Measurements from ENCODE around the gene PPP6R2.

PPP6R2 gene

GRCh38 chr22:50452649-50453048 lies 109.5 kb downstream of the PPP6R2 start:
- no peak for DNase-seq

GRCh38 chr22:50454556-50455075 lies 111.5 kb downstream of the PPP6R2 start:
- no peak for DNase-seq

- DNase-seq, result no peak
Measured at GRCh38 chr22:50455201-50455600, 112.1 kb downstream of the PPP6R2 start.

GRCh38 chr22:50456026-50456425 lies 112.9 kb downstream of the PPP6R2 start:
- no peak for DNase-seq

GRCh38 chr22:50456466-50457234 lies 113.5 kb downstream of the PPP6R2 start:
- DNase-seq, result no peak

DNA sequence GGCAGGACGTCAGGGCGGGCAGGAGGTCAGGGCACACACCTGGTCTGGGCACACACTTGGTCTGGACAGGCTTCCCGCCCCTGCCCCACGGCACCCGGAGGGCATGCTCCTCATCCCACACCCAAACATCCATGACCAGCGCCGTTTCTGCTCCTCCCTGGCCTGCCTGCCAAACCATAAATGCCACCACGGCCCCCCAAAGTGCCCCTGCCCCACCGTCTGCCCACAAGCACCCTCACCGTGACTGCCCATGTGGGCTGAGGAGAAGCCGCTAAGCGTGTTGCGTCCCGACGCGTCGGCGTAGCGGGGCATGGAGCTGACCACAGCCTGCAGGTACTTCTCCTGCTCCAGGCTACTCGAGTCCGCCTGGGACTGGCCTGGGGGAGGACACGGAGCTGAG lies 115.9 kb downstream of the PPP6R2 start:
- DNase-seq, result no peak

DNA sequence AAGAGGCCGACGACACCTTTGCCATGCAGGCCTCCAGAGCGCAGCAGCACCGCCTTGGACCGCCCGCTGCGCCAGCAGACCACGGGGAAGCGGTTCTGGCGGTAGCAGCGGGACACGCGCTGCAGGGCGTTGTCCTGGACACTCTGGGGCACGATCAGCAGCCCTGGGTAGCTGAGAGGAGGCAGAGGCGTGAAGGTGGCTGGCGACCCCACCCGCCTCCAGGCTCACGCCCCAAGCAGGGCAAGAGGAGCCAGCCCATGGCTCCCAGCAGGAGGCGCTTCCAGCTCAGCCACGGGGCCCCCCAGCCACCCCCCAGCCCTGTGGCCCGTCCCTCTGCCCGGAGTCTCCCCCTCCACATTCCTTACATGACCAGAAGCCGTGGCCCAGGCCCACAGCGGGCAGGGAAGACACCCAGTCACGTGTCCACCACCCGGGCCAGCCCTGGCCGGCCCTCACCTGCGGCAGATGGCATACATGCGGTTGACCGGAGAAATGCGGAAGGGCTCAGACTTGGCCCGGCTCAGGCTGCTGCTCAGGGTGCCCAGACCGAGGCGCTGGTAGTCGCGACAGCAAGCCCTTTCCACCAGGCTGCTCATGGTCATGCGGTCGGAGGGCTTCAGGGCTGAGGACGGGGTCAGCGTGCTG lies 116.5 kb downstream of the PPP6R2 start:
- DNase-seq, result no peak

GRCh38 chr22:50460938-50461337 lies 117.8 kb downstream of the PPP6R2 start:
- no peak for DNase-seq

DNA sequence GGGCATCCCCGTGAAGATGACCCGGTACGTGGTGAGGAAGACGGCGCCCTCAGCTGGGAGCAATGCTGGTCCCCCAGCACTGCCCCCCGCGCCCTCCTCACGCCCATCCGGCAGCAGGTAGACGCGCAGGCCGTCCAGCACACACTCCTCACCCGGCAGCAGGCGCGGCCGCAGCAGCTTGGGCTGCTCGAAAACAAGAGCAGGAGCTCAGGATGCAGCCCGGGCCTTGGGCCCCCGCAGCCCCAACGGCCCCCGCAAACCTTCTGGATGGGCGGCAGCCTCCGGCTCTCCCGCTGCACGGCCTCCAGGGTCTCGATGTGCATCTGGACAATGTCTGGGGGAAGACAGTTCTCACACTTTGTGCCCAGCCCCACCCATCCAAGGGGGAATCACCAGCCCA lies 118.4 kb downstream of the PPP6R2 start:
- no peak for DNase-seq

- no peak for DNase-seq
Measured at GRCh38 chr22:50461979-50462540, 118.9 kb downstream of the PPP6R2 start.

DNA sequence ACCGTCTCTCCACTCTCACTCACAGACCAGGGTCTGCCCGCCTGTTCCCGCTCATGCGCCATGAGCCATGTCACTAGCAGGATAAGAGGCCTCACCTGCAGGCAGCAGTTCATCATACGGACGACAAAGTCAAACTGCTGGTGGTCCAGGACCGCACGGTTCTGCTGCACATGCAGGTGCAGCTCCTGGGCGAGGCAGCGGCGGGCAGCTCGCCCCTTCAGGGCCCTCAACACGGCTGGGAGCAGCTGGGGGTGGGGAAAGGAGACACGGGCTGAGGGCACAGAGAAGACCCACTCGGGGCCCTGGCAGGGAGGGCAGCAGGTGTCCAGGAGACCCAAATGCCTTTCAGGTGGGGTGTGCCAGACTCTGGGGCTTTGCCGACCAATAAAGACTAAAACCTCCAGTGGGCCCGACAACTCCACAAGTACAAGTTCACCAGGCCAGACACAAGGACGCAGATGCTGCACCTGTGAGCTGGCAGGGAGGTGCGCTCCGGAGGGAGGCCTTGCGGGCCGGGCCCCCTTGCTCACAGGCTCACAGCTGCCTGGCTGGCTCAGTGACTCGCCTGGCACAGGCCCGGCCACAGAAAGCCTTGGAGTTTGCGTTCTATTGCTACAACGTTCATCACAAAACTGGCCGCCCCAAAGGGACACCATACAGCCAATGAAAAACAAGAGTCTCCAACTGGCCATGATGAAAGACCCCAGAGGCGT lies 120.2 kb downstream of the PPP6R2 start:
- no peak for DNase-seq

DNA sequence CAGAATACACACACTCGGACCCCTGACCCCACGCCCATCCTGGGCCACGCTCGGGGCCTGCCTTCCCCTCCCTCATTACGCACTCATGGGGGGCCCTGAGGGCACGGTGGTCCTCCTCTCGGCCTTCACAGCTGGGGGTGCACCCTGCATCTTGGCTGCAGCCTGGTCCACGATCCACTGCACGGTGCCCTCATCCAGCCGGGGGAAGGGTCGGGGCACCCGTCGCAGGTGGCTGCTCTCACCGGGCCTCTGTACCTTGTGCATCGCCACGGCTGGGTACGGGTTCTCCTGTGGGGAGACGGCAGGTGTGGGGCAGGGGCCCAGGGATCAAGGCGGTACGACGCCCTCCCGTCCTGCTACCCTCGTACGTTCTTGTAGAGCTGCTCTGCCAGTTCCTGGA lies 121.3 kb downstream of the PPP6R2 start:
- DNase-seq, result no peak

- DNase-seq, result no peak
Measured at GRCh38 chr22:50465066-50465930, 122.2 kb downstream of the PPP6R2 start.

GRCh38 chr22:50467341-50467740 lies 124.2 kb downstream of the PPP6R2 start:
- no peak for DNase-seq

- no peak for DNase-seq
Measured at GRCh38 chr22:50467773-50468440, 124.8 kb downstream of the PPP6R2 start.

GRCh38 chr22:50468626-50469025 lies 125.5 kb downstream of the PPP6R2 start:
- no peak for DNase-seq

DNA sequence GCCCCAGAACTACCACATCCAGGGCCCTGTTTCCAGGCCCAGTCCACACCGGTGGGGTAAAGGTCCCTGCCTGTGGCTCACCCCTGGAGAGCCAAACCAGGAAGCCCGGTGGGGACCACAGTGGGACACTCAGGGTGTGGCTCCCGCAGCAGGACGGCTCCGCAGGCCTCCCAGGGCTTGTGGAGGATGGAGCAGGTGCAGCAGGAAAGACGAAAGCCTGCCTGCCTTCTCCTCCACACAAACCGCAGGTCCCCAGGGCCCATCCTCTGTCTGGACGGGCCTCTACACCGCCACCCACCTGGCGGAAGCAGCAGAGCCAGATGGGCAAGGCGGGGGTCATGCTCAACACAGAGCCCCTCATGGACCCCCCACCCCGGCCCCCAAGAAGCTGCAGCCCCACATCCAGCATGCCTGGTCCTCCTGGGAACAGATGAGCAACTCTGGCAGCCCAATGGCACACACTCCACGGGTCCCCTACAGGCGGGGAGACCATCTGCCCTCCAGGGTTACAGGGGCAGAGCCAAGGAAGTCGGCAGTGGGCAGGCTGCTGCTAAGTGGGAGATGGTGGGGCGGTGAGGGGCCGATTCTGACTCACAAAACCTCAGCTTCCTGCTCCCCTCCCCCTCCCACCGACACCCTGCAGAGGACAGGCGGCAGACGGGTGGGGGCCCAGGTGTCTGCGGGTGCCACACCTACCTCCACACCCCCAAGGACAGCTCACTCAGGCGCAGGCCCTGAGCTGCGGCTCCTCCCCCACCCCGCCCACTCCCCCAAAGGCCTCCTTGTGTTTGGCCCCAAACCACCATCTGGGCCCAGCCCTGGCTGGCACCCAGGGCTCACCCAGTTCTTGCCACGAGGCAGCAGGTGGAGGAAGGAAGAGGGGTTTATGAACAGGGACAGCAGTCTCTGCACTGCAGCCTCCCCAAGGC lies 126.5 kb downstream of the PPP6R2 start:
- no peak for DNase-seq

DNA sequence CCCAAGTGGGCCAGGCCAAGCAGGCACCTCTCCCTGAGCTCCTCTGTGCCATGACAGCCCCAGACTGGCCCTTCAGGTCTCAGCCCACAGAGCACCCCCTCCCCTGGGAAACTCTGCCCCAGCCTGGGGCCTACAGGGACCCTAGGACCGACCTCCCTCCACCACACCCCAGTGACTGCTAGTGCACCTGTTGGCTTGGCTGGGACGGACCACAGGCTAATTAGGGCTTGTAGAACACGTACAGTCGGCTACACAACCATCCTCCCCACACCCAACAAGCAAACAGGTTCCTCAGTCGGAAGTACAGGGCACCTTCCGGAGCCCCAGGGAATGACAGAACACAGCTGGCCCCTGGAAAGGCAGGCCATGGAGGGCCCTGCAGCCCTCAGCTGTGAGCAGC lies 127.4 kb downstream of the PPP6R2 start:
- DNase-seq, result no peak

DNA sequence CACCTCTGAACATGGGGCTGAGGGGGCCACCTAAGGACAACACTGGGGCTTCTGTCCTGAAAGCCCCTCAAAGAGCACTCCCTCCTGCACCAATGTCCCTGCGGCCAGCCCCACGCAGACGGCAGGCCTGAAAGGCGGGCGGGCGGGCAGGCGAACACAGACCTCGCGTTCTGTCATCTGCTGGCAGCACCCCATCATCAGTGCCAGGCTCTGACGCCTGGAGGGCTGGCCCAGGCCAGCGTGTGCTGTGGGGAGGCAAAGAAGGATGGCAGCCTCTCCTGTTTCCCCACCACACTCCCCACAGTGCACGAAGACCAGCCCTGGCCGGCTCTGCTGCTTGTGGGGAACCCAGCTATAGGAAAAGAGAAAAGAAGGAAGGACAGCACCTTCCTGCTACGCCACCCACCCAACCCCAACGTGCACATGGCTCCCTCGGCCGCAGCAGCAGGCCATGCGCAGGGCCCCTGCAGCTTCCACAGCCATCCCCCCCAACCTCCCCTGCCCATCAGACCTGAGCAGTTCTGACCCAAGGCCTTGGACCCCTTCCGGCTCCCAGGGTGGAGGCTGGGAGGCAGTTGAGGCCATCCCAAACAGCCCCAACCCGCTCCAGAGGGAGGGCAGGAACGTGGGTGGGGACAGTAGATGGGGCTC lies 128.2 kb downstream of the PPP6R2 start:
- no peak for DNase-seq

DNA sequence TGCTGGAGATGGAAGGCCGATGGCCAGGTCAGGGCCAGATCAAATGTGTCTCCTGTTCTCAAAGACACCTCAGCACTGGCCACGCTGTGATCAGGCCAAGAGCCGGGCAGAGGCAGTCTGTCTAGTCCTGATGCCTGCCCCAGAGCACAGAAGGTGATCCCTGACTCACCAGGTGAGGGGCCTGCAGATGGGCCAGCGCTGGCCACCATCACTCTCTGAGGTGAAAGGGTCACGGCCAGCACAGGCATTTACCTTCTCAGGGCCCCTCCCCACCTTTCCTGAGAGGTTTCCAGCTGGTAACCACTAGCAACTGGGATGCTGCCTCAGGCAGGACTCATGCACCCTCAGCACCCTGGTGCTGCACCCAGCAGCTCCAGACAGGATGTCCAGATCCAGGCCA lies 128.8 kb downstream of the PPP6R2 start:
- no peak for DNase-seq
